RPMI7951 (cell line): Measurements from ENCODE around the gene TRIM14. TPM values are rescaled to one million over a fixed set of nuclear protein-coding genes. Genes with fewer than 3 reads are reported as not detected.

Experiments used
- total RNA-seq: library from RNA; depleted of rRNA; stranded (reverse); fragments of >200 nt; shearing (Covaris generic); gene quantifications from 2 replicates; pipeline ENCODE4 v1.2.3, GENCODE V29; 2014; rRNA removed

Gene TRIM14
- total RNA-seq, 1 experiment from 2014 or later: 11.1 TPM

Other genes starting within 250 kb of the TRIM14 start
- 16.9 and 22.9 TPM in 2 replicates for gene TRMO, start 196.7 kb downstream of the TRIM14 start, total RNA-seq
- gene HEMGN, start 181.1 kb downstream of the TRIM14 start, total RNA-seq: not detected in 2 replicates
- gene ANP32B, start 135.9 kb downstream of the TRIM14 start, total RNA-seq: 12.4 and 12.7 TPM in 2 replicates
- gene NANS, start 62.5 kb downstream of the TRIM14 start, total RNA-seq: 109 and 140 TPM in 2 replicates
- 1.3 TPM in 2 replicates for gene CORO2A, start 73.4 kb upstream of the TRIM14 start, total RNA-seq
- 1.7 and 2.4 TPM in 2 replicates for gene TBC1D2, start 136.4 kb upstream of the TRIM14 start, total RNA-seq